Activated T-helper 1 cell treated with Interleukin-2 at 50 U/mL for 16 hours (primary cell): Measurements from ENCODE around the gene DNAJC15.

Source experiments
- DNase-seq: peaks from one replicate; pipeline ENCODE4 v3.0.0-alpha.2; 2020; ENCODE audit warnings: low read depth

DNAJC15 gene

GRCh38 chr13:43085545-43085944 lies 62.2 kb downstream of the DNAJC15 start:
- DNase-seq: no peak

- DNase-seq: no peak
Observed at GRCh38 chr13:43086181-43086580, 62.8 kb downstream of the DNAJC15 start.

DNA sequence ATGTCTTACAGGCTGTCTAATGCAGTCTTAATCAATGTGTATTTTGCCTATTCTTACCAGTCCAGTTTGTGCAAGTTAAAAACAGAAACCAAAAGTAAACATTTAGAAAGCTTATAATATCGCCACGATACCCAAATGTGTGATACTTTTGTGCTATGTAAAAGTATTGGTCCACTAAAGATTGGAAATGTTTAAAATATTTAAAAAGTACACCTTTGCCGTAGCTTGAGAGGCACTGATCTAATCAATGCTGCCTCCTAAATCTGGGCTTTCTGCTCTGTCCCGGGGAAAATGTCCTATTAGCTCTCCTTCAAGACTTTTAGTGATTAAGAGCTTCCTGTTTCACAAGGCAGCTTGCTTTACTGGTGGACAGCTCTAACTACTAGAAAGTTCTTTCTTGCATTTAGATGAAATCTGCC lies 64.7 kb downstream of the DNAJC15 start:
- no peak for DNase-seq

GRCh38 chr13:43089912-43090498 lies 66.6 kb downstream of the DNAJC15 start:
- DNase-seq: no peak

DNA sequence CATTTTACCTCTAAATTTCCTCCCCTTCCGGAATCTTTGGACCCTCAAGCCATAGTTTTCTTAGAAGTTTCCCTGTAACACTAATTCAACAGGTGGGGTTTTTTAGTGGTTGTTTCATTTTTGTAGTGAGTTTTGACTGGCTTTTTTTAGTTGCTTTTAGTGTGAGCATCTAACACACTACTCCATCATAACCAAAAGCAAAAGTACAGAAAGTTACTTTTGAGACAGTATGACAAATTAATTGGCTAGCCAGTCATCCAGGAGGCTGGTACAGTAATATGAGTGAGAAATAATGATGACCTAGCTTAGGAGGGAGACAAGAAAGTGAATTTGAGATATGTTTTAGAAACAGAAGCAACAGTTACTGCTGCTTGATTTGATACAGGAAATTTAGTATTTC lies 71.5 kb downstream of the DNAJC15 start:
- no peak for DNase-seq

- DNase-seq: no peak
Observed at GRCh38 chr13:43095771-43096719, 72.7 kb downstream of the DNAJC15 start.

- no peak for DNase-seq
Observed at GRCh38 chr13:43100667-43101066, 77.3 kb downstream of the DNAJC15 start.

- DNase-seq: no peak
Observed at GRCh38 chr13:43102304-43102703, 78.9 kb downstream of the DNAJC15 start.

- DNase-seq: no peak
Observed at GRCh38 chr13:43107780-43108179, 84.4 kb downstream of the DNAJC15 start.

- no peak for DNase-seq
Observed at GRCh38 chr13:43110036-43110435, 86.7 kb downstream of the DNAJC15 start.

GRCh38 chr13:43110658-43111057 lies 87.3 kb downstream of the DNAJC15 start:
- no peak for DNase-seq

DNA sequence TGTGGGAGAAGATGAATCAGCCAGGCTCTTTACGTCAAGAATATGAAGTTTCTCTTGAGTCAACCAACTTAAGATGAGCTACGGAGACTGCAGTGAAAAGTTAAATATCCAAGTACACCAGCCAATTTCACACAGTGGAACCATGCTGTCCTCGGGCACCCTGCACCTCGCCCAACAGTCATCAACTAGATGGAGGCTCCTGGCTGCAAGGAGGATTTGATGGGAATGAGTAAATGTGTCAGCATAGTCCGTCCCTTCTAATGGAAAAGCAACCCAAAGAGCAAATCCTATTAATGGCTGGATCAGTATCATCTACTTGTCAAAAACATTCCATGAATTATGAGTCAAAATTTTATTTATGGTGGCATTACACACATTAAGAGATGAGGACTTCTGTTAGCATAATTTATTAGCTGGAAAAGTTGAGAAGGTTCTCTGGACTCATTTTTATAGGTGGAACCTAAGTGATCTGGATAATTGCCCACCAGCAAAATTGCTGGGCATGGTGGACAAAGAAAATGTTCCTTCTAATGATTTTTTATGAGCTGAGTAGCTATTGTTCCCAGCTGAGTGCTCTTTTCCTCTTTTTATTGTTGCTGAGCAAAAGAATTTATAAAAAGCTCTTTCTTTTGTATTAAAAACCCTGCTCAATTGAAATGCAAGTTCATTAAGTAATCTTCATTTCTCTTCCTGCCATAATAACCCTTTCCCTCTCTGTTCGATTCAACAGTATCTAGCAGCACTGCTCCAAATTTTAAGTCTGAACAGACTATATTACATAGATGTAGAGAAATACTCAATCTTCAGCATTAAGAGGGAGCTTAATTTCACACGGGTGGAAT lies 88.4 kb downstream of the DNAJC15 start:
- DNase-seq: no peak

GRCh38 chr13:43113603-43114002 lies 90.2 kb downstream of the DNAJC15 start:
- DNase-seq: no peak

DNA sequence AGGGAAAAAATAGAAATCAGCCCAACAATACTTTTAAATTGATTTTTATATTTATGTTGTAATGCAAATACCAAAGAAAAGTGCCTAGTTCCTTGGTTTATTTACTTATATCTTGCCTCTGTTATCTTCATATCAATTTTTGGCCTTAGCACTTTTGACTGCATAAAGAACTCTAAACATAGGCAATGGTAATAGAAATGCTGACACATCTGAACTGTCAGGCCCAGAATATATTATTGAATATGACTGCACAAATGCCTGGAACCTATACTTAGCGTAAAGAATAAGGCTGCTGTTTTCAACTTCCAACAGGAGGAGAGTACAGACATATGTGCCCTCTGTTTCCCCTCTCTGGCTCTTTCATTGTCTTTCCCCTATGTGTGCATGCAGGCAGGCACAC lies 91.1 kb downstream of the DNAJC15 start:
- no peak for DNase-seq

DNA sequence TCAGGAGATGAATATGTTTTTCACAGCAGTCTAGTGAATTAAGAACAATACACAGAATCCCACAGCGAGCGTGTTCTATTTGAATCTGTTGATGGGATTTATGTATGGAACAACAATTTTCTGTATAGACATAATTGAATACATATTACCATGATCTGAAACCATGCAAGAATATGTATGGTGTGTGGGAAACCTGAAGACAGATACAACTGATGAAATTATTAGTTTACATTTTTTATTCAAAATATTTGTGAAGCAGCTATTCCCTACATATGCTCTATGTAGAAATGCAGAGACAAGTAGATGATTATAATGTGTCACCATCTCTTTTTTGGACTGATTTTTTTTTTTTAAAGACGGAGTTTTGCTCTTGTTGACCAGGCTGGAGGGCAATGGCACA lies 91.8 kb downstream of the DNAJC15 start:
- no peak for DNase-seq

DNA sequence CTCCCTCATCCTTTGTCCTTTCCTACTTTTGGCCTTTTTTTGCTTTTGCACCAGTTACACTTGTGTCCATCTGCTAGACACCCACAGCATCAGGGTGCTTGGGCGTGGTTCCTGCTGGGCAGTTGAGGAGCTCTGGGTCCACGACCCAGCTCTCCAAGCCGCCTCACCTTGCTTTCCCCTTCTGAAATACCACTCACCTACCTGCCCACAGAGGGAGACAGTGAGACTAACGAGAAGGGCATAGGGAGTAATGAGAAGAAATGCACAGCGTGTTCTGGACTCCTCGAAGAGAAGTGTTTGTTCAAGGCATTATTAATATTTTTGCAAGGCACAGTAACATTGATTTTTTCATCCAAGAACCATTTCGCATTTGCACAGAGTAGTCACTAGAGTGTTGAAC lies 92.9 kb downstream of the DNAJC15 start:
- DNase-seq: no peak

DNA sequence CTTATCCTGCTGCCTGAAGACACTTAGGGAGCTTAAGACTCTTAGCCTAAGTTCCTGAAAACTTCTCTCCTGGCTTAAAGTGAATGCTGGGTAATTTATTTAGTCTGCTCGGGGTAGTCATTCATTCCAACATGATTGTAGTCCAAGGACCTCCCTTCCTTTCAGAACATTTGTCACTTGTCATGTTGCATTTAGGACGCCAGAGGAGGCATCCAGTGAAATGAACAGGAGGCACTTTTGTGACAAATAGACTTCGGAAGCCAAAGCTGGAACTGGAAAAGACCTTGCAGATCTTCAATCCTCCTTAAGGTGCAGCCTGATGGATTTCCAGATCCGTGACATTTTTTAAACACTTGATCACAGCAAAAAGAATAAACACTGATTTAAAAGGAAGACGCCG lies 95.1 kb downstream of the DNAJC15 start:
- DNase-seq: no peak

- no peak for DNase-seq
Observed at GRCh38 chr13:43119206-43119605, 95.8 kb downstream of the DNAJC15 start.

GRCh38 chr13:43122791-43123190 lies 99.4 kb downstream of the DNAJC15 start:
- no peak for DNase-seq

DNA sequence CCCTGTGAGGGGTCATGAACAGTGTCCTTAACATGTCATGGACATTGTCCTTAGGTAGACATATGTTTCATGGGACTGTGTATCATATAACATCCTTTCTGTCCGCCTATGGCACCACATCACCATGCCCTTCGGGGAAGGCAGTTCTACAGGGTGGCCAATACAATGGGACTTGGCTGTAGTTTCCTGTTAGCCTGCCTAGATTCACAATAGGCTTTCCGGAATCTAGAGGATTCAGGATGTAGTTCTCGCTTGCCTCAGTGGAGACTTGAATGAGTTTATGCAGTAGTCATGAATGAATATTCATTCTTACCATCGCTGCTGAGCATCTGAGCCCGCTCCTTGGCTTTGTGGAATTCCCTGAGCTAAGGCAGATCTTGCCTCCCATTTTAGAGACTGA lies 100.5 kb downstream of the DNAJC15 start:
- no peak for DNase-seq

DNA sequence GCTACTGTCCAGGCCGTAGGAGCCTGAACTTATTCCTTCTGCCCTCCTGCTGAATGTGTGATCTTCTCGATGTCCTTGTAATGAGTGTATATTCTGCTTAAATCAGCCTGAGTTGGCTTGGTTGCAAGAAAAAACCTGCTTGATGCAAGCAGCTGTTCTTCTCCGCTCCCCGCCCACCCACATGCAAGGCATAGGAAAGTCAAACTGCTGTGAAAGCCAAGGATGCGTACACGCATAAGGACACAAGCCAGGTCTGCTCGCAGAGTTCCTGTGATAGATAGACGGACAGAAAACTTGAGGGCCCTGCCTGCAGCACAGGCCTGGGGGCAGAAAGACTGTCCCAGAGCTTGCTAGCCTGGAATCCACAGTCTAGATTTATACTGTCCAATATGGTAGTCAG lies 101.1 kb downstream of the DNAJC15 start:
- DNase-seq: no peak

GRCh38 chr13:43126420-43126819 lies 103.0 kb downstream of the DNAJC15 start:
- DNase-seq: no peak
